Fibroblast of the aortic adventitia (primary cell): ENCODE results near the gene CFAP157. TPM values are rescaled to one million over a fixed set of nuclear protein-coding genes. Genes with fewer than 3 reads are reported as not detected.

Experiments used
- DNase-seq: peaks from one replicate; pipeline ENCODE4 v3.0.0-alpha.2; 2010; ENCODE audit warnings: low read depth
- H3K4me3 ChIP-seq: 2 replicates; pipeline ENCODE4 v1.5.1; 2011; ENCODE audit warnings: low read depth, mild to moderate bottlenecking, control low read depth, low read length, moderate library complexity
- total RNA-seq: library from RNA; depleted of rRNA; stranded (reverse); fragments of >200 nt; gene quantifications from 2 replicates; pipeline ENCODE4 v1.2.3, GENCODE V29; 2012; ENCODE audit warnings: low replicate concordance
- TF ChIP-seq, protein P1 (sequence below): IDR thresholded peaks from 2 replicates; pipeline ENCODE4 v1.5.1; 2011; ENCODE audit warnings: mild to moderate bottlenecking, low read length, control low read depth, inconsistent platforms; ENCODE audit not compliant: insufficient read depth

Gene CFAP157
- total RNA-seq, 1 donor = 0.09 TPM

DNA sequence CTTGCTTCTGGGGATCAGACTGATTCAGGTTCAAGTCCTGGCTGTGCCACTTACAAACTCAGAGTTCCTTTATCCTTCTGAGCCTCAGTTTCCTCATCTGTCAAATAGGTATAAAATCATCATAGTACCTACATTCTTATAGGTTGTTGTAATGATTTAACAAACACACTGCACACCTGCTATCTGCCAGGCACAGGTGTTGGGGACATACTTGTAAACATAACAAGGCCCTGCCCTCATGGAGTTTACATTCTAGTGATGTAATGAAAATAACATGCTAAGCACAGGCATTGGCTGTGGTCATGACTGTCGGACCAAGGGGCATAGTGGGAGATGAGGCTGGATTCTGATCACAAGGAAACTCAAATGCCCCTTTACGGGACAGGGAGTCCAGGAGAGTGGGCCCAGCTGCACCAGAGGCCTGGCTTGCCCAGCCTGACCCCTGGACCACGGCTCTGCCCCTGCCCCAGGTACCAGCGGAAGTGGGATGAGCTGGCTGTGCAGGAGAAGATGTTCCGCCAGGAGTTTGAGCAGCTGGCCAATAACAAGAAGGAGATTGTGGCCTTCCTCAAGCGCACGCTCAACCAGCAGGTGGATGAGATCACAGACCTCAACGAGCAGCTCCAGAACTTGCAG is 2.3 kb downstream of the CFAP157 start:
- DNase-seq = no peak
- TF ChIP-seq, protein P1, sequence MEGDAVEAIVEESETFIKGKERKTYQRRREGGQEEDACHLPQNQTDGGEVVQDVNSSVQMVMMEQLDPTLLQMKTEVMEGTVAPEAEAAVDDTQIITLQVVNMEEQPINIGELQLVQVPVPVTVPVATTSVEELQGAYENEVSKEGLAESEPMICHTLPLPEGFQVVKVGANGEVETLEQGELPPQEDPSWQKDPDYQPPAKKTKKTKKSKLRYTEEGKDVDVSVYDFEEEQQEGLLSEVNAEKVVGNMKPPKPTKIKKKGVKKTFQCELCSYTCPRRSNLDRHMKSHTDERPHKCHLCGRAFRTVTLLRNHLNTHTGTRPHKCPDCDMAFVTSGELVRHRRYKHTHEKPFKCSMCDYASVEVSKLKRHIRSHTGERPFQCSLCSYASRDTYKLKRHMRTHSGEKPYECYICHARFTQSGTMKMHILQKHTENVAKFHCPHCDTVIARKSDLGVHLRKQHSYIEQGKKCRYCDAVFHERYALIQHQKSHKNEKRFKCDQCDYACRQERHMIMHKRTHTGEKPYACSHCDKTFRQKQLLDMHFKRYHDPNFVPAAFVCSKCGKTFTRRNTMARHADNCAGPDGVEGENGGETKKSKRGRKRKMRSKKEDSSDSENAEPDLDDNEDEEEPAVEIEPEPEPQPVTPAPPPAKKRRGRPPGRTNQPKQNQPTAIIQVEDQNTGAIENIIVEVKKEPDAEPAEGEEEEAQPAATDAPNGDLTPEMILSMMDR = no peak
- H3K4me3 ChIP-seq = no peak overlapping the region

DNA sequence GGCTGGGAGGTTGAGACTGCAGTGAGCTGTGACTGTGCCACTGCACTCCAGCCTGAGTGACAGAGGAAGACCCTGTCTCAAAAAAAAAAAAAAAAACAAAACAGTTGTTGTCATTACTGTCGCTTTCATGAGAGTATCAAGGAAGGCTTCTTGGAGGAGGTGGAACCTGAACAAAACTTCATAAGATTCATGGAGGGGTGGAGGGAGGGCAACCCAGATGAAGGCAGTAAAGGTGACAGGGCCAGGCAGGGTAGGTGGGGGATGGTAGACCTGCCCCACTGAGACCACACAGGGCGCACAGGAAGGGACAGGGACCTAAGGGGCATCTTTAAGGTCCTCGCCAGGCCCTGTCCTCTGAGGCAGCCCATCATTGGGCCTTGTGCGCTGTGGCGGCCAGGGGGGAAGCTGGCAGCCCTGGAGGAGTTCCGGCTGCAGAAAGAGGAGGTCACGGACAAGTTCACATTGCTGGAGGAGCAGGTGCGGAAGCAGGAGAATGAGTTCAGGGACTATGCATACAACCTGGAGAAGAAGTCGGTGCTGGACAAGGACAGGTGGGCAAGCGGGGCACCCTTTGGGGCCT is 3.5 kb downstream of the CFAP157 start:
- TF ChIP-seq, protein P1 = no peak
- no peak overlapping the region for H3K4me3 ChIP-seq
- DNase-seq = no peak

DNA sequence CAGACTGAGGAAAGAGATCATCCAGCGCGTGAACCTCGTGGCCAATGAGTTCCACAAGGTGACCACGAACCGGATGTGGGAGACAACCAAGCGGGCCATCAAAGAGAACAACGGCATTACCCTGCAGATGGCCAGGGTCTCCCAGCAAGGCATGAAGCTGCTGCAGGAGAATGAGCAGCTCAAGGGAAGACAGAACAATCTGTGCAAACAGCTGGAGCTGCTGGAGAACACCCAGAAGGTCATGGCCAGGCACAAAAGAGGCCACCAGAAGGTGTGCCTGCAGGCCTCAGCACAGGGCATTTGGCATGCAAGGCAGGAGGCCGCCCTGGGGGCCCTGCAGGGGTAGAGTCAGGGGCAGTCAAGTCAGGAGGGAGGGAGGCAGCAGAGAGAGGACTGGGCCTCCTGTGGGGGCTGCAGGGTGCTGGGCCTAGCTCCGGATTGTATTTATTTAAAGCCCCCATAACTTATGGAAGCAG is 4.5 kb downstream of the CFAP157 start:
- no peak for DNase-seq
- H3K4me3 ChIP-seq = no peak overlapping the region
- TF ChIP-seq, protein P1 = no peak

DNA sequence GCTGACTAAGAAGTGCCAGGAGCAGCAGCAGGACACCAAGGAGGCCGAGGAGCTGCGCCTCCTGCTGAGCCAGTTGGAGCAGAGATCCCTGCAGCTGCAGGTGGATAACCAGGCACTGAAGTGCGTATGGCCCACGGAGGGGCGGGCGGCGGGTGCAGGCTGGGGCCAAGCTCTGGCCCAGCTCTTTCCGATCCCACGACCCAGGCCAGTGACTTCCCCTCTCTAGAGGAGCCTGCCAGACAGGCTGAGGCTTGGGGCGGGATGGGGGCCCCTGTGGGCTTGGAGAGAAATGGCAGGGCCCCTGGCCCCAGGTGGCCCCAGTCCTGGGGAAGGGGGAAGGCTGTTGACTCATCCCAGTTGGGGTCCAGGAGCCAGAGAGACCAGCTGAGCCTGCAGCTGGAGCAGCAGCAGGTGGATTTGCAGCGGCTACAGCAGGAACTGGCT is 5.1 kb downstream of the CFAP157 start:
- DNase-seq = no peak
- H3K4me3 ChIP-seq = no peak overlapping the region
- TF ChIP-seq, protein P1 = no peak

DNA sequence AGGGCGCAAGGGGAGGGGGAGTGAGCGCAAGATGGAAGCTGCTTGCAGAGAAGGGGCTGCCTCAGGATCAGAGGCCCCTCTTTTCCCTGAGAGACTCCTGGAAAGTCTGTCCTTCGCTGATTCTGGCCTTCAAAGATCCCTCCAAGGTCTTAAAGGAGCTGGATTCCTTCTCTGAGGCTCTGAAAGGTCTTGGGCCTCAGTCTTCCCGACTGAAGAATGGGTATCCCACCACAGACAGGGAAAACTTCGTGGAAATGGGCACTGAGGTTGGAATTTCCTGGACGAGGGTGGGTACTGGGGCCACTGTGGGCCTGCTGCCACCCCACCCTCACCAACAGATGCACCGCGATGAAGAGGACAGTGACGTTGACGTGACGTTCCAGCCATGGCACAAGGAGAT is 5.6 kb downstream of the CFAP157 start:
- DNase-seq = no peak
- no peak overlapping the region for H3K4me3 ChIP-seq
- TF ChIP-seq, protein P1 = no peak

DNA sequence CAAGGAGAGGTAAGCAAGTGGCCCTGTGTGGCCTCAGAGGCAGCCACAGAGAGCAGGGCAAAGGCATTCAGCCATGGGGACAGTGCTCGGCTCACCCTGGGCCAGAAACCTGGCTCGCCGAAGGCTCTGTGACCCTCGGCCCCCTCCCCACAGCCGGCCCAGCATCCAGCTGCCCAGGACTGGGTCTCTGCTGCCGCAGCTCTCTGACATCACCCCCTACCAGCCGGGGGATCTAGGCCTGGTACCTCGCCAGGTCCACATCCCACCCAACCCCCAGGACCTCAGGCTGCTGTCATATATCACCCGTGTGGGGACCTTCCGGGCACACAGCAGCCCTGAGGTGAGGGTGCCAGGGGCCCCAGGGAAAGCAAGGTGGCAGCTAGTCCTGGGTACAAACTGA is 6.1 kb downstream of the CFAP157 start:
- no peak overlapping the region for H3K4me3 ChIP-seq
- TF ChIP-seq, protein P1 = no peak
- no peak for DNase-seq
